IPS-18a (cell line): ENCODE measurements around the gene GRIN3B.
A peak's percentile ranks its signal among the peaks of the same experiment; 100 is the strongest.

ENCODE experiments used
- H3K27ac ChIP-seq: one replicate; pipeline ENCODE4 v1.5.1; 2013; ENCODE audit warnings: low read length
- H3K27me3 ChIP-seq: one replicate; pipeline ENCODE4 v1.6.1; 2013; ENCODE audit warnings: mild to moderate bottlenecking, low read length; ENCODE audit not compliant: control insufficient read depth, insufficient read depth
- H3K36me3 ChIP-seq: one replicate; pipeline ENCODE4 v1.6.1; 2013; ENCODE audit warnings: low read depth, low read length; ENCODE audit not compliant: control insufficient read depth
- H3K4me1 ChIP-seq: one replicate; pipeline ENCODE4 v1.6.1; 2013; ENCODE audit warnings: low read depth, low read length; ENCODE audit not compliant: control insufficient read depth
- H3K4me3 ChIP-seq: one replicate; pipeline ENCODE4 v1.5.1; 2013; ENCODE audit warnings: low read length
- H3K9ac ChIP-seq: one replicate; pipeline ENCODE4 v1.6.1; 2013; ENCODE audit warnings: mild to moderate bottlenecking, low read length, moderate library complexity
- H3K9me3 ChIP-seq: one replicate; pipeline ENCODE4 v1.6.1; 2013; ENCODE audit warnings: low read depth, low read length; ENCODE audit not compliant: control insufficient read depth

Gene GRIN3B

GRCh38 chr19:1035998-1036621 lies 35.9 kb downstream of the GRIN3B start:
- H3K27me3 ChIP-seq = no peaks in the 10 kb centered on the region
- H3K36me3 ChIP-seq = peaks cover 48% of the 10 kb centered on the region
- no peaks in the 10 kb centered on the region for H3K9me3 ChIP-seq
- no peak overlapping the region for H3K4me3 ChIP-seq
- H3K4me1 ChIP-seq = peaks cover 4% of the 10 kb centered on the region
- H3K9ac ChIP-seq = no peak overlapping the region
- H3K27ac ChIP-seq = no peak overlapping the region

GRCh38 chr19:1037621-1038064 lies 37.4 kb downstream of the GRIN3B start:
- Histone ChIP-seq H3K27me3 (no peaks in the 10 kb centered on the region), H3K4me1 (peaks cover 4% of the 10 kb centered on the region), H3K36me3 (peaks cover 36% of the 10 kb centered on the region), H3K9me3 (no peaks in the 10 kb centered on the region), H3K9ac (no peak overlapping the region), H3K4me3 (no peak overlapping the region), H3K27ac (no peak overlapping the region)

- H3K4me3 ChIP-seq = peak overlapping the region; percentile 71
- H3K4me1 ChIP-seq = peaks cover 4% of the 10 kb centered on the region
- peaks cover 28% of the 10 kb centered on the region for H3K36me3 ChIP-seq
- no peak overlapping the region for H3K9ac ChIP-seq
- no peak overlapping the region for H3K27ac ChIP-seq
- no peaks in the 10 kb centered on the region for H3K27me3 ChIP-seq
- H3K9me3 ChIP-seq = no peaks in the 10 kb centered on the region
Measured at GRCh38 chr19:1038978-1039645, 38.9 kb downstream of the GRIN3B start.

GRCh38 chr19:1039646-1040475 lies 39.6 kb downstream of the GRIN3B start, which contains the start of gene ABCA7:
Gene ABCA7 (plus strand): TSS chr19:1040107. CDS start chr19:1041362, 1,255 bp downstream.
- peaks cover 4% of the 10 kb centered on the region for H3K4me1 ChIP-seq
- H3K36me3 ChIP-seq = peaks cover 28% of the 10 kb centered on the region
- peak within 1 kb of the TSS; percentile 52 for H3K9ac ChIP-seq
- H3K4me3 ChIP-seq = peak within 1 kb of the TSS; percentile 71
- H3K27ac ChIP-seq = no peak within 1 kb of the TSS
- H3K27me3 ChIP-seq = no peaks in the 10 kb centered on the region
- no peaks in the 10 kb centered on the region for H3K9me3 ChIP-seq

- Histone ChIP-seq H3K9me3 (no peaks in the 10 kb centered on the region), H3K36me3 (peaks cover 23% of the 10 kb centered on the region), H3K27me3 (no peaks in the 10 kb centered on the region), H3K4me3 (peak overlapping the region; percentile 71), H3K9ac (peak overlapping the region; percentile 52), H3K27ac (no peak overlapping the region), H3K4me1 (peaks cover 4% of the 10 kb centered on the region)
Measured at GRCh38 chr19:1040476-1041271, 40.5 kb downstream of the GRIN3B start.

GRCh38 chr19:1041272-1041834 lies 41.1 kb downstream of the GRIN3B start:
- Histone ChIP-seq H3K4me1 (peaks cover 4% of the 10 kb centered on the region), H3K9me3 (no peaks in the 10 kb centered on the region), H3K9ac (no peak overlapping the region), H3K36me3 (peaks cover 16% of the 10 kb centered on the region), H3K27ac (no peak overlapping the region), H3K27me3 (no peaks in the 10 kb centered on the region), H3K4me3 (no peak overlapping the region)

GRCh38 chr19:1041835-1042685 lies 41.8 kb downstream of the GRIN3B start:
- Histone ChIP-seq H3K27ac (no peak overlapping the region), H3K9ac (no peak overlapping the region), H3K9me3 (no peaks in the 10 kb centered on the region), H3K27me3 (no peaks in the 10 kb centered on the region), H3K4me3 (no peak overlapping the region), H3K36me3 (peaks cover 13% of the 10 kb centered on the region), H3K4me1 (peaks cover 4% of the 10 kb centered on the region)

GRCh38 chr19:1042689-1043511 lies 42.7 kb downstream of the GRIN3B start:
- Histone ChIP-seq H3K4me3 (no peak overlapping the region), H3K9me3 (no peaks in the 10 kb centered on the region), H3K27ac (no peak overlapping the region), H3K9ac (no peak overlapping the region), H3K4me1 (peaks cover 4% of the 10 kb centered on the region), H3K36me3 (peaks cover 6% of the 10 kb centered on the region), H3K27me3 (no peaks in the 10 kb centered on the region)

- Histone ChIP-seq H3K27ac (no peak overlapping the region), H3K9me3 (no peaks in the 10 kb centered on the region), H3K4me3 (no peak overlapping the region), H3K9ac (no peak overlapping the region), H3K4me1 (peaks cover 4% of the 10 kb centered on the region), H3K27me3 (no peaks in the 10 kb centered on the region), H3K36me3 (no peaks in the 10 kb centered on the region)
Measured at GRCh38 chr19:1045247-1045603, 45.0 kb downstream of the GRIN3B start.
